NT2/D1 (cell line): Measurements from ENCODE around the gene CTIF.

Experiments
- DNase-seq: peaks from one replicate; pipeline ENCODE4 v3.0.0-alpha.2; 2011; ENCODE audit warnings: low read depth, low spot score
- H3K27me3 ChIP-seq: 2 replicates; pipeline ENCODE4 v1.6.0; 2011; ENCODE audit warnings: mild to moderate bottlenecking; ENCODE audit not compliant: insufficient read length, insufficient read depth
- H3K36me3 ChIP-seq: 2 replicates; pipeline ENCODE4 v1.6.1; 2011; ENCODE audit warnings: mild to moderate bottlenecking, low read length, mixed read lengths; ENCODE audit not compliant: insufficient read depth, insufficient read length
- H3K4me1 ChIP-seq: 2 replicates; pipeline ENCODE4 v1.5.1; 2011; ENCODE audit not compliant: insufficient read depth, insufficient read length
- H3K4me3 ChIP-seq: 2 replicates; pipeline ENCODE4 v1.5.1; 2011; ENCODE audit warnings: low read depth; ENCODE audit not compliant: insufficient read length
- H3K9ac ChIP-seq: 2 replicates; pipeline ENCODE4 v1.6.0; 2011; ENCODE audit warnings: low read depth; ENCODE audit not compliant: insufficient read length
- H3K9me3 ChIP-seq: 2 replicates; pipeline ENCODE4 v1.5.1; 2011; ENCODE audit warnings: mild to moderate bottlenecking, low read length; ENCODE audit not compliant: insufficient read depth
- SUZ12 ChIP-seq: IDR thresholded peaks from 2 replicates; pipeline ENCODE4 v1.6.1; 2011; ENCODE audit not compliant: insufficient read length, insufficient read depth; ENCODE audit errors: extremely low read depth
- YY1 ChIP-seq: IDR thresholded peaks from 2 replicates; pipeline ENCODE4 v1.6.1; 2011; ENCODE audit not compliant: insufficient read length, insufficient read depth
- ZNF274 ChIP-seq: IDR thresholded peaks from 2 replicates; pipeline ENCODE4 v1.6.1; 2011; ENCODE audit warnings: mild to moderate bottlenecking, low read depth, low read length

Gene CTIF

DNA sequence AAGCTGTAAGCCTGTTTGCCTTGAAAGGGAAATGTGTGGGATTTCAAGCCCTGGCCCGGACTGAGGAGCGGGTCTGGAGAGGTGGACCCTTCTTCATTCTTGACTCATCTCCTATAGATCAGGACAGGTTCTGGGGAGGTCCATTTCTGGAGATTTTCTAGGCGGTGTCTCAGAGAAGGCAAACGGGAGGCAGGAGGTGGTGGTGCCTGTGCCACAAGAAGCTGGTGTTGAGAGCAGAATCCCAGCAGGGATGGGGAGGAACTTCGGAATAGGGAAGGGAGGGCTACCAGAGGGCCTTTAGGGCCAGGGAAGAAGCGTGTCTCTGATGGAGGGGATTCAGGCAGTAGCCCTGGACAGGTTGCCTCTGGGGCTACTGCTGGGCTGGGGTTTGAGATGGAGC lies 93.0 kb downstream of the CTIF start:
- peaks cover 11% of the 10 kb centered on the region for H3K4me1 ChIP-seq
- no peak for DNase-seq
- TF ChIP-seq YY1 = no peak
- TF ChIP-seq SUZ12 = no peak
- no peak for TF ChIP-seq ZNF274
- peaks cover 29% of the 10 kb centered on the region for H3K36me3 ChIP-seq
- no peak overlapping the region for H3K4me3 ChIP-seq
- H3K9me3 ChIP-seq = no peaks in the 10 kb centered on the region
- H3K9ac ChIP-seq = no peak overlapping the region
- H3K27me3 ChIP-seq = no peaks in the 10 kb centered on the region

DNA sequence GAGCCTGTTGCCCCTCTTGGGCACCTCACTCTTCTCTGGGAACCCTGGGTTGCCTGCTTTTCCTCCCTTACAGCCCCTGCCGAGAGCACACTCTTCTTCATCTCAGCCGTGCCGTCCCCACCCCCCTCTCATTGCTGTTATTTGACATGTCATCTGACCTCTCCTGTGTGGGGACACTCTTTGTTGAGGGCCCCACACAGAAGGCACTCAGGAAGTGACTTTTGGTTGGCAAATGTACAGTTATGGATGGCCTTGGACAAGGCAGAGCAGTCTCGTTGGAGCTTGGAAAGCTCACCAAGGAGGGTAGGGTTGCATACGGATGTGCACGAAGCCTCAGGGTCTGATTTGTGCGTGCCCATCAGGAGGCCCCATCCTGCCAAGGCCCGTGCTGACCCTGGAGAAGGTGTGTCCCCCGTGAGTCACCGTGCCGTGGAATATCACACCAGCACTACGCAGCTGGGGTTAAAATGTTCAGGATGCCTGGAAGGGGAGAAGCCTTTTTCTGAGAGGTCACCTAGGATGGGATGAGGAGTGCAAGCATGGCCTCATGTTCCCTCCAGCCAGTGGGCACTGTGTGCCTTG lies 93.9 kb downstream of the CTIF start:
- H3K4me1 ChIP-seq = peaks cover 11% of the 10 kb centered on the region
- H3K27me3 ChIP-seq = no peaks in the 10 kb centered on the region
- H3K9ac ChIP-seq = no peak overlapping the region
- no peaks in the 10 kb centered on the region for H3K9me3 ChIP-seq
- no peak for DNase-seq
- H3K36me3 ChIP-seq = peaks cover 36% of the 10 kb centered on the region
- H3K4me3 ChIP-seq = no peak overlapping the region
- no peak for TF ChIP-seq YY1
- no peak for TF ChIP-seq ZNF274
- no peak for TF ChIP-seq SUZ12

DNA sequence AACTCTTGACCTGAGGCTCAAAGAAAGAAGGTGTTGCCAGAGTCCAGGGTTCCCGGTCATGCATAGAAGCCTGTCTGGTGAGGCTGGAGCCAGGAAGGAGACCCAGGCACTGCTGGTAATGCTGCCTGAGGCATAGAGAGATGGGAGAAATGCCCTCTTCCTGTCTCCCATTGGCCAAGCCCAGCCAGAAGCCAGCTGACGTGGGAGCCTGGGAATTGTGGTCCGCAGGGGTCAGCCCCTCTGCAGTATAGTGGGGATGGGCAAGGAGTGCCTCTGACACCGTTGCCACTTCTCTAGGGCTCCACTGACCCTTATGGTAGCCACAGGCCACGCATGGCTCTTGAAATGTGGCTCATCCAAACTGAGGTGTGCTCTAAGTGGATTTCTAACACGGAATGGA lies 95.7 kb downstream of the CTIF start:
- H3K27me3 ChIP-seq = no peaks in the 10 kb centered on the region
- no peak for DNase-seq
- peaks cover 11% of the 10 kb centered on the region for H3K4me1 ChIP-seq
- H3K4me3 ChIP-seq = no peak overlapping the region
- H3K9me3 ChIP-seq = no peaks in the 10 kb centered on the region
- no peak for TF ChIP-seq ZNF274
- no peak for TF ChIP-seq YY1
- TF ChIP-seq SUZ12 = no peak
- peaks cover 43% of the 10 kb centered on the region for H3K36me3 ChIP-seq
- no peak overlapping the region for H3K9ac ChIP-seq

DNA sequence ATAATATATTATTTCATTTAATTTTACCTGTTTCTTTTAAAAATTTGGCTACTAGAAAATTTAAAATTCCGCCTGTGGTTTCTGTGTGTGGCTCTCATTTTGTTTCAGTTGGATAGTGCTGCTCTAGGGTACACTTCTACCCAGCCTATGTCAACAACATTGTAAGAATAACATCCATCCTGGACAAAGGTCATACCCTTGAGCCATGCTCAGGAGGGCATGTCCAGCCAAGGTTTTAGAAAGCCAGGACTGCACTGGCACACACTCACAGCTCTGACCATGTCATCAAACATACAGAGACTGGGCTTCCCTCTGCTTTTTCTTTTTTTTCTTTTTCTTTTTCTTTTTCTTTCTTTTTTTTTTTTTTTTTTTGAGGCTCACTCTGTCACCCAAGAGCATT lies 96.1 kb downstream of the CTIF start:
- Histone ChIP-seq H3K4me3 (no peak overlapping the region), H3K9ac (no peak overlapping the region), H3K4me1 (peaks cover 11% of the 10 kb centered on the region), H3K9me3 (no peaks in the 10 kb centered on the region), H3K27me3 (no peaks in the 10 kb centered on the region), H3K36me3 (peaks cover 47% of the 10 kb centered on the region)
- no peak for TF ChIP-seq ZNF274
- TF ChIP-seq YY1 = no peak
- TF ChIP-seq SUZ12 = no peak
- no peak for DNase-seq

DNA sequence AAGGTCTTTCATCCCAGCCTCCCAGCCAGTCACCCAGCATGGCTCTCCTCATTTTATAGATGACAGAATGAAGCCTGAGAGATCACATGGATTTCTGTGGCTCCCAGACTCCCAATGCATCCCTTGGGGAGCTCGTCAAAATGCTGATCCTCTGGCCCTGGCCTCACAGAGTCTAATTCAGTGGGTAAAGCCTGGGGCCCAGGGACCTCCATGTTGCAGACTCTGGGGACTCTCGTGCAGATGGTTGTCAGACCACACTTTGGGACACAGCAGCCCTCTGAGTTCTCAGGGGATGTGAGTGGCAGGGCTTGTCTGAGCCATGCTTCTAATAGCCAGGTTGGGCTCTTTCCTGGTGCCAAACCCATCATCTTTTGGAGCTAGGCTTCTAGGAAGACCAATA lies 97.0 kb downstream of the CTIF start:
- Histone ChIP-seq H3K9me3 (no peaks in the 10 kb centered on the region), H3K9ac (no peak overlapping the region), H3K4me1 (peaks cover 11% of the 10 kb centered on the region), H3K4me3 (no peak overlapping the region), H3K27me3 (no peaks in the 10 kb centered on the region), H3K36me3 (peaks cover 55% of the 10 kb centered on the region)
- no peak for DNase-seq
- TF ChIP-seq YY1 = no peak
- no peak for TF ChIP-seq ZNF274
- no peak for TF ChIP-seq SUZ12

DNA sequence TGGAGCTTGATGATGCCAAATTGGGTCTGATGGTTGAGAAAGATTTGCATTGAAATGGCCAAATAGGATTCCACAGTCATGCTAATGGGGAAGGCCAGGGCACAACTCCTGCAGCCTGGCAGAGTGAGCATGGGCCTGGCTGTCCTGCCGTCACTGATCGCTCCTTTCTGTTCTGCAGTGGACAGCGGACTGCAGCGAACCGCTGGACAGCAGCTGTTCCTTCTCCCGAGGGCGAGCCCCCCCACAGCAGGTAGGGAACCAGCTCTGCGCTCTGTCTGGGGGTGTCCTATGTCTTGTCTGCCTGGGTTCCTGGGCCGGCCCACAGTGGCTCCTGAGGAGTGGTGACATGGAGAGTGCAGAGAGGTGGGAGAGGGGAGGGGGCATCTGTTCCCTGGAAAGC lies 97.6 kb downstream of the CTIF start:
- peaks cover 60% of the 10 kb centered on the region for H3K36me3 ChIP-seq
- no peak for DNase-seq
- no peak overlapping the region for H3K9ac ChIP-seq
- no peak for TF ChIP-seq ZNF274
- no peak for TF ChIP-seq YY1
- TF ChIP-seq SUZ12 = no peak
- no peak overlapping the region for H3K4me3 ChIP-seq
- peaks cover 11% of the 10 kb centered on the region for H3K4me1 ChIP-seq
- no peaks in the 10 kb centered on the region for H3K9me3 ChIP-seq
- H3K27me3 ChIP-seq = no peaks in the 10 kb centered on the region

DNA sequence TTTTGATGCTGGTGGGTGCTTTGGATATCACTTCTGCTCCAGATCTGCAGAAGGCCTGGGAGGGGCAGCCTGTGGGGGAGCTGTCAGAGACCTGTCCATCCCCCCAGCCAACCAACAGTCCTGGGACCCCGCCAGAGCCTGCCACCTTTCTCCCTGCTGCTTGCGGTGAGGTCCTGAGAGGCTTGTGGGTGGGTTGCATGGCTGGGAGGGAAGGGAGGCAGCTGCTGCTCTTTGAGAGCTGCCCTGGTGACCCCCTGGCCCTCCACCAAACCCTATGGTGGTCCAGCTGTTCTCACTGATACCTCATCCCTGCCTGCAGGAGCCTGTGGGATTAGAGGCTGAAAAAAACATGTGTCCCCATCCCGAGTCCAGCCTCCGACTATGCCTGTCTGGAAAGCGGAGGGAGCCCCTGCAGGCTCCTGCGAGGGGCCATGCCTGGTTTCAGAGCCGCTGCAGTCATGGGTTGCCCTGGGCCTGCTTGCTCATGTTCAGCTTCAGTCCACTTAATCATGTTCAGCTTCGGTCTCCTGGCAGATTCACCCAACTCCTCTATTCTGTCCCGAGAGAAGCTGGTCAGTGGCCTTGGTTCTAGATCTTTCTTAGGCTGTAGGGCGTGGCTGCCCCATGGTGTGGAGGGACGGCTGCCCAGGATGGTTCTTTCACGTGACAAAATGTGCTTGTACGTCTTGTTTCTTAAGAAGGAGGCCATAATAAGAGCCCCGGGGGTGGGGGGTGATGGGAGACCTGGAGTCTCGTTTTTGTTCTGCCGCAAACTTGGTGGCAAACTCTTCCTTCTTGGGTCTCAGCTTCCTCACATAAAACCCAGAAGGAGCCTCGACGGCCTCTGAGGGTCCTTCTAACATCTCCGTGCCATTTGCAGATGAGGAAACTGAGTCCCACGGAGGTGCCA lies 98.5 kb downstream of the CTIF start:
- TF ChIP-seq SUZ12 = no peak
- no peak for TF ChIP-seq YY1
- no peak for TF ChIP-seq ZNF274
- Histone ChIP-seq H3K27me3 (no peaks in the 10 kb centered on the region), H3K9ac (no peak overlapping the region), H3K4me3 (no peak overlapping the region), H3K9me3 (peaks cover 5% of the 10 kb centered on the region; the same call in 1 of the 2 replicates), H3K36me3 (peaks cover 64% of the 10 kb centered on the region), H3K4me1 (peaks cover 11% of the 10 kb centered on the region)
- no peak for DNase-seq
